ENCODE data around the gene PLXNC1. TPM values are rescaled to one million over a fixed set of nuclear protein-coding genes. Genes with fewer than 3 reads are reported as not detected.

The PLXNC1 gene
- polyA plus RNA-seq, 1 donor (not counting 4 experiments of a cell fraction or from before 2014, with no cell fraction given), result 0.17 TPM

GRCh38 chr12:94157181-94157580 is 8.8 kb downstream of the PLXNC1 start:
- no peak for DNase-seq (ENCODE audit: low read depth, low spot score)
- Histone ChIP-seq H3K9ac (ENCODE audit: control insufficient read depth, extremely low read depth, insufficient read depth, low read length) (no peak overlapping the region), H3K4me2 (ENCODE audit: control insufficient read depth, extremely low read depth, insufficient read depth, low read depth, low read length) (no peak overlapping the region), H3K4me1 (ENCODE audit: control insufficient read depth, extremely low read depth, insufficient read depth, low read length) (no peaks in the 10 kb centered on the region), H3K9me3 (ENCODE audit: control insufficient read depth, low read depth, low read length) (no peaks in the 10 kb centered on the region), H3K4me3 (ENCODE audit: control insufficient read depth in 2 of 3, extremely low read depth in 1 of 3, insufficient read depth in 2 of 3, low read depth in 1 of 3, low read length in 3 of 3) (no peak overlapping the region), H3K9me1 (ENCODE audit: control insufficient read depth, extremely low read depth, insufficient read depth, low read length) (no peaks in the 10 kb centered on the region), H3K79me2 (ENCODE audit: control insufficient read depth, insufficient read depth, low read length) (no peaks in the 10 kb centered on the region), H2AFZ (ENCODE audit: control insufficient read depth, low read length) (no peak overlapping the region), H3K27ac (ENCODE audit: control insufficient read depth, insufficient read depth, low read length) (no peak overlapping the region), H4K20me1 (ENCODE audit: control insufficient read depth, extremely low read depth, insufficient read depth, low read length) (no peaks in the 10 kb centered on the region), H3K36me3 (ENCODE audit: control insufficient read depth in 2 of 2, extremely low read depth in 1 of 2, insufficient read depth in 2 of 2, low read length in 2 of 2) (no peaks in the 10 kb centered on the region), H3K27me3 (ENCODE audit: control insufficient read depth, extremely low read depth, insufficient read depth, low read length) (peaks cover 19% of the 10 kb centered on the region)
- TF ChIP-seq CTCF (optimal IDR thresholded peaks at IDR 0.05 in 1 of 3, IDR thresholded peaks at IDR 0.05 in 1 of 3, conservative IDR thresholded peaks at IDR 0.05 in 1 of 3; ENCODE audit: extremely low read depth in 1 of 3, insufficient read depth in 2 of 3, low read length in 3 of 3) (no peak), EZH2 (IDR thresholded peaks at IDR 0.05; ENCODE audit: low read length) (no peak)
- dilution Hi-C loops (cut with MboI; ENCODE audit: extremely low pct_ligation_motif_present, low sequenced_read_pairs), result no loop called here
- no peak for FAIRE-seq

- H3K27me3 ChIP-seq (ENCODE audit: control insufficient read depth, extremely low read depth, insufficient read depth, low read length), result peaks cover 11% of the 10 kb centered on the region
- no peaks in the 10 kb centered on the region for H3K4me1 ChIP-seq (ENCODE audit: control insufficient read depth, extremely low read depth, insufficient read depth, low read length)
- FAIRE-seq, result no peak
- no peak overlapping the region for H3K4me3 ChIP-seq (ENCODE audit: control insufficient read depth in 2 of 3, extremely low read depth in 1 of 3, insufficient read depth in 2 of 3, low read depth in 1 of 3, low read length in 3 of 3)
- no peaks in the 10 kb centered on the region for H3K9me1 ChIP-seq (ENCODE audit: control insufficient read depth, extremely low read depth, insufficient read depth, low read length)
- H3K79me2 ChIP-seq (ENCODE audit: control insufficient read depth, insufficient read depth, low read length), result no peaks in the 10 kb centered on the region
- no peak overlapping the region for H3K4me2 ChIP-seq (ENCODE audit: control insufficient read depth, extremely low read depth, insufficient read depth, low read depth, low read length)
- H4K20me1 ChIP-seq (ENCODE audit: control insufficient read depth, extremely low read depth, insufficient read depth, low read length), result no peaks in the 10 kb centered on the region
- TF ChIP-seq EZH2 (IDR thresholded peaks at IDR 0.05; ENCODE audit: low read length) (no peak), CTCF (optimal IDR thresholded peaks at IDR 0.05 in 1 of 3, IDR thresholded peaks at IDR 0.05 in 1 of 3, conservative IDR thresholded peaks at IDR 0.05 in 1 of 3; ENCODE audit: extremely low read depth in 1 of 3, insufficient read depth in 2 of 3, low read length in 3 of 3) (no peak)
- H3K36me3 ChIP-seq (ENCODE audit: control insufficient read depth in 2 of 2, extremely low read depth in 1 of 2, insufficient read depth in 2 of 2, low read length in 2 of 2), result no peaks in the 10 kb centered on the region
- no peak overlapping the region for H3K9ac ChIP-seq (ENCODE audit: control insufficient read depth, extremely low read depth, insufficient read depth, low read length)
- dilution Hi-C loops (cut with MboI; ENCODE audit: extremely low pct_ligation_motif_present, low sequenced_read_pairs), result no loop called here
- no peak overlapping the region for H3K27ac ChIP-seq (ENCODE audit: control insufficient read depth, insufficient read depth, low read length)
- no peak overlapping the region for H2AFZ ChIP-seq (ENCODE audit: control insufficient read depth, low read length)
- H3K9me3 ChIP-seq (ENCODE audit: control insufficient read depth, low read depth, low read length), result no peaks in the 10 kb centered on the region
- no peak for DNase-seq (ENCODE audit: low read depth, low spot score)
These were observed 9.6 kb downstream of the PLXNC1 start for GRCh38 chr12:94157981-94158411.
